Keratinocyte (primary cell): ENCODE measurements around the gene SDHAF3. TPM values are rescaled to one million over a fixed set of nuclear protein-coding genes. Genes with fewer than 3 reads are reported as not detected.

Experiments
- DNase-seq: peaks from one replicate; pipeline ENCODE4 v3.0.0-alpha.2; 2011; ENCODE audit warnings: low read depth, missing footprints, low spot score
- FAIRE-seq: peaks from 2 replicates; lab custom pipeline; 2011; peaks lifted over from hg19 to GRCh38; lab: Jason Lieb, UNC
- H2AFZ ChIP-seq: 2 replicates; pipeline ENCODE4 v1.6.0; 2012; ENCODE audit warnings: low read length, control low read depth, inconsistent platforms; ENCODE audit not compliant: control insufficient read depth
- H3K27ac ChIP-seq: 2 replicates; pipeline ENCODE4 v1.5.1; 2011; ENCODE audit warnings: low read length; ENCODE audit not compliant: control insufficient read depth, insufficient read depth
- H3K27me3 ChIP-seq: 3 replicates; pipeline ENCODE4 v1.6.0; 2011; ENCODE audit warnings: low read length; ENCODE audit not compliant: control insufficient read depth, insufficient read depth; ENCODE audit errors: extremely low read depth
- H3K36me3 ChIP-seq, 2 experiments: 2 replicates in 1 of 2; 3 replicates in 1 of 2; pipeline ENCODE4 v1.5.1; 2011; ENCODE audit warnings: low read length in 2 of 2, mild to moderate bottlenecking in 1 of 2; ENCODE audit not compliant: control insufficient read depth in 2 of 2, insufficient read depth in 2 of 2; ENCODE audit errors: extremely low read depth in 1 of 2
- H3K4me1 ChIP-seq: 3 replicates; pipeline ENCODE4 v1.5.1; 2011; ENCODE audit warnings: low read length; ENCODE audit not compliant: control insufficient read depth, insufficient read depth; ENCODE audit errors: extremely low read depth
- H3K4me2 ChIP-seq: 3 replicates; pipeline ENCODE4 v1.6.0; 2011; ENCODE audit warnings: low read depth, low read length; ENCODE audit not compliant: control insufficient read depth, insufficient read depth; ENCODE audit errors: extremely low read depth
- H3K4me3 ChIP-seq, 3 experiments: fragments of 200-600 bp in 1 of 3; sonication (generic) in 1 of 3; 2 replicates in 2 of 3; 3 replicates in 1 of 3; pipeline ENCODE4 v1.5.1; 2011 to 2016; ENCODE audit warnings: low read length in 3 of 3, mild to moderate bottlenecking in 3 of 3, control low read depth in 2 of 3, inconsistent platforms in 1 of 3, low read depth in 1 of 3, mixed read lengths in 1 of 3, mixed run types in 1 of 3, moderate library complexity in 1 of 3; ENCODE audit not compliant: control insufficient read depth in 2 of 3, insufficient read depth in 2 of 3; ENCODE audit errors: extremely low read depth in 1 of 3
- H3K79me2 ChIP-seq: 2 replicates; pipeline ENCODE4 v1.6.0; 2012; ENCODE audit warnings: low read length; ENCODE audit not compliant: control insufficient read depth, insufficient read depth
- H3K9ac ChIP-seq: 3 replicates; pipeline ENCODE4 v1.6.0; 2011; ENCODE audit warnings: low read length; ENCODE audit not compliant: control insufficient read depth, insufficient read depth; ENCODE audit errors: extremely low read depth
- H3K9me1 ChIP-seq: 3 replicates; pipeline ENCODE4 v1.6.0; 2011; ENCODE audit warnings: low read length; ENCODE audit not compliant: control insufficient read depth, insufficient read depth; ENCODE audit errors: extremely low read depth
- H3K9me3 ChIP-seq: 2 replicates; pipeline ENCODE4 v1.5.1; 2012; ENCODE audit warnings: low read depth, low read length; ENCODE audit not compliant: control insufficient read depth
- H4K20me1 ChIP-seq: 3 replicates; pipeline ENCODE4 v1.6.0; 2011; ENCODE audit warnings: low read length; ENCODE audit not compliant: control insufficient read depth, insufficient read depth; ENCODE audit errors: extremely low read depth
- CTCF ChIP-seq, 3 experiments: IDR thresholded peaks in 1 of 3; conservative IDR thresholded peaks in 1 of 3; optimal IDR thresholded peaks in 1 of 3; 2 replicates in 2 of 3; 3 replicates in 1 of 3; pipeline versions ENCODE3 to v1.5.1; 2011; ENCODE audit warnings: low read length in 3 of 3, mild to moderate bottlenecking in 3 of 3, moderate library complexity in 2 of 3, control low read depth in 1 of 3, inconsistent platforms in 1 of 3; ENCODE audit not compliant: insufficient read depth in 2 of 3; ENCODE audit errors: extremely low read depth in 1 of 3
- EZH2 ChIP-seq: IDR thresholded peaks from one replicate; pipeline ENCODE4 v1.6.1; 2012; ENCODE audit warnings: inconsistent platforms, mild to moderate bottlenecking, low read length, moderate library complexity
- dilution Hi-C: fragments of 300-500 bp; cut with MboI; formaldehyde crosslinking; loops from one replicate; pipeline ENCODE4 v1.7.0; 2020; ENCODE audit warnings: low sequenced_read_pairs; ENCODE audit not compliant: extremely low pct_ligation_motif_present
- polyA plus RNA-seq, 5 experiments: library from polyadenylated mRNA; depleted of rRNA in 3 of 5; stranded (reverse) in 3 of 5; stranded (forward) in 1 of 5; unstranded in 1 of 5; fragments of >200 nt; gene quantifications; 1 replicate in 1 of 5; 2 replicates in 3 of 5; 3 replicates in 1 of 5; pipeline versions ENCODE4 v1.2.1 to v1.2.3, GENCODE V29; 2011 to 2012; ENCODE audit warnings: missing spikeins in 2 of 5, low read depth in 1 of 5, low replicate concordance in 1 of 5

Gene SDHAF3
- polyA plus RNA-seq, 1 donor (not counting 4 experiments of a cell fraction or from before 2014, with no cell fraction given): 32.8 TPM

GRCh38 chr7:97075928-97076327 is 41.6 kb upstream of the SDHAF3 start:
- no peaks in the 10 kb centered on the region for H3K9me1 ChIP-seq
- DNase-seq (no peak), FAIRE-seq (no peak)
- dilution Hi-C loops: loop anchor here (25.0 kb wide), 1 partner anchor 786 kb away; the partner anchor contains the start of gene ASNS
- no peak overlapping the region for H3K4me3 ChIP-seq
- no peaks in the 10 kb centered on the region for H3K36me3 ChIP-seq
- H3K79me2 ChIP-seq: no peaks in the 10 kb centered on the region
- no peaks in the 10 kb centered on the region for H3K9me3 ChIP-seq
- no peak for TF ChIP-seq CTCF (optimal IDR thresholded peaks at IDR 0.05 in 1 of 3, IDR thresholded peaks at IDR 0.05 in 1 of 3, conservative IDR thresholded peaks at IDR 0.05 in 1 of 3; ENCODE audit: extremely low read depth in 1 of 3, insufficient read depth in 2 of 3, low read length in 3 of 3)
- no peak for TF ChIP-seq EZH2
- no peak overlapping the region for H3K4me2 ChIP-seq
- no peaks in the 10 kb centered on the region for H4K20me1 ChIP-seq
- peak overlapping the region; percentile 90 for H2AFZ ChIP-seq
- no peak overlapping the region for H3K27ac ChIP-seq
- H3K9ac ChIP-seq: no peak overlapping the region
- no peaks in the 10 kb centered on the region for H3K4me1 ChIP-seq
- no peaks in the 10 kb centered on the region for H3K27me3 ChIP-seq

- no peak for DNase-seq
- dilution Hi-C loops: loop anchor here (25.0 kb wide), 1 partner anchor 784 kb away; the partner anchor contains the start of gene ASNS
- Histone ChIP-seq H2AFZ (no peak overlapping the region), H3K27me3 (no peaks in the 10 kb centered on the region), H3K9ac (no peak overlapping the region), H4K20me1 (no peaks in the 10 kb centered on the region), H3K79me2 (no peaks in the 10 kb centered on the region), H3K36me3 (no peaks in the 10 kb centered on the region), H3K4me3 (no peak overlapping the region), H3K9me3 (no peaks in the 10 kb centered on the region), H3K4me2 (no peak overlapping the region), H3K27ac (no peak overlapping the region), H3K9me1 (no peaks in the 10 kb centered on the region), H3K4me1 (no peaks in the 10 kb centered on the region)
- no peak for FAIRE-seq
- TF ChIP-seq EZH2 (no peak), CTCF (optimal IDR thresholded peaks at IDR 0.05 in 1 of 3, IDR thresholded peaks at IDR 0.05 in 1 of 3, conservative IDR thresholded peaks at IDR 0.05 in 1 of 3; ENCODE audit: extremely low read depth in 1 of 3, insufficient read depth in 2 of 3, low read length in 3 of 3) (no peak)
Observed at GRCh38 chr7:97078023-97078969, 39.2 kb upstream of the SDHAF3 start.
